DMS 273 treated with DMSO at 0.1 percent for 48 hours (cell line): ENCODE data around the gene PARG.
"Not testable (repeated sequence)": the region's sequence is repeated elsewhere in the genome, so short reads cannot be mapped to it uniquely, and the experiment has no call there.

Experiments
- DNase-seq: peaks from one replicate; lab custom pipeline; 2025; lab: John Stamatoyannopoulos, UW

PARG gene

GRCh38 chr10:49830016-49830415 is 111.8 kb downstream of the PARG start:
- no peak for DNase-seq

- DNase-seq, result no peak
Measured at GRCh38 chr10:49827297-49827696, 114.5 kb downstream of the PARG start.

DNA sequence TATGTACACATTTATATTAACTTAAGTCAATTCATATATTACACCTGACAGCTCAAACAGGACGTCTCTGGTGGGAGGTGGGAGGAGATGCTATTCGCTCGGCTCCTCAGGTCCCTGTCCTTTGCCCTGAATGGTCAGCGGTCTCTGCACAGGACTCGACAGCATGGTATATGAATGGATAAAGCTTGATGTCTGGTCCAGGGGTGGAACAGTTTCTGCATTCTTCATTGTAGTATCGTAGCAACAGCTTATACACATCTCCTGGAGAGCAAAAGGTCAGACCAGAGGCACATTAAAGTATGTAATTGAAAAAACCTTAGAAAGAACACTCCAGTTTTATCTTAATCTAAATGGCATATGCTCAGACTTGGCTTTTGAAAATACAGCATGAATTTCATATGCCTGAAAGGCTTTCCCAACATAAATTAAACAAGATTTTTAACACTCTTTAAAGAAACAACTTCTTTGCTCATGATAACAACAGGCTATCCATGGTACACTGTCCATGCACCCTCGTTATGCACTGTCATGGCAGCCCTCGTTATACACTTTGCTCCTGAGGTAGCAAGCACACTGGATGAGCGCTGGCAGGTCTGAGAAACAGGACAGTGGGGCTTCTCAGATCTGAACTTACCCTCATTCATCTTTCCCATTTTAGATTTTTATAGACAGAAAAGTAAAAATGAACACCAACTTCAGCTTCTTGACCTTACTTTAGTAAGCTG is 122.4 kb downstream of the PARG start:
- no peak for DNase-seq

DNA sequence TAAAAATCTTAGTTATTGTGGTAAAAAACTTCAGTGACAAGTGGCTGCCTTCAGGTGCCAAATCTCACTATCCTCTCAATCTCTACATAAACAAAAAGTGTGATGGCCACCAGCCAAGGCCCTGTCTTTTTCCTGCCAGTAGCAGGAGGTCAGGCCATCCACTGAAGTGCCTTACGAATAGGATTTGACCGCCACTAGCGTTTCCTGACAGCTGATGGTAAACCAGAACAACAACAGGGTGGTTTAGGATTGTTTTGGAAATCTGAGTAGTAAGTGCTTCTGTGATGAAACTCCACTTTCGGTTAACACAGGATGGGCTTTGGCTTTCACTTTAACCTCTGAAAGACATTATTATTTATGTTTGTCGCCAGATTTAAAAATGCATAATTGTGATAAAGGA is 124.0 kb downstream of the PARG start:
- DNase-seq, result no peak

DNA sequence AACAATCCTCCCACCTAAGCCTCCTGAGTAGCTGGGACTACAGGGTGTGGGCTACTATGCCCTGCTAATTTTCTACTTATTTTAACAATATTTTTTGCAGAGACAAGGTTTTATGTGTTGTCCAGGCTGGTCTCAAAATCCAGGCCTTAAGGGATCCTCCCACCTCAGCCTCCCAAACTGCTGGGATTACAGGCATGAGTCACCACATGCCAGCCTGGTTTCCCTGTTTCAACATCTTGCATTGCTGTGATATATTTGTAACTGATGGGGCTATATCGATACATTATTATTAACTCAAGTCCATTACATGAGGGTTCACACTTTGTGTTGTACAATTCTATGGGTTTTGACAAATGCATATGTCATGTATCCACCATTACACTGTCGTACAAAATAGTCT is 137.8 kb downstream of the PARG start:
- no peak for DNase-seq

- no peak for DNase-seq
Measured at GRCh38 chr10:49798275-49798674, 143.6 kb downstream of the PARG start.

GRCh38 chr10:49791100-49791499 is 150.7 kb downstream of the PARG start:
- no peak for DNase-seq

GRCh38 chr10:49784681-49785080 is 157.1 kb downstream of the PARG start:
- no peak for DNase-seq

DNA sequence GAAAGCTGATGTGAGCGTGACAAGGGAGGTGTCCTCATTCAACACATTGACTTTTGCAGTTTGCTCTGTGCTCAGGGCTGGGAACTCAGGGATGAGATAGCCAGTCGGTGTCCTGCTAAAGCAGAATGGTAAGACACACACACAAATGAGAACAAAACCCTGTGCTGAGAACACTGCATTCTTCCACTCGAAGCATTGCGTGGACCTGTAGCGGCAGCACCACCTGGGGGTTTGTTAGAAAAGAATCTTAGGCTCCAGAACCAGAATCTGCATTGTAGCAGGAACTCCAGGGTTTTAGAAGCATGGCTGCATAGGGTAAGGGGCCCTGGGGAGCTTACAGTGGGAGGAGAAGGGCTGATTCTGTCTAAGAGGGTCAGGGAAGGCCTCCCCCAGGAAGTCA is 158.2 kb downstream of the PARG start:
- DNase-seq, result no peak

GRCh38 chr10:49781247-49781646 is 160.6 kb downstream of the PARG start:
- no peak for DNase-seq

DNA sequence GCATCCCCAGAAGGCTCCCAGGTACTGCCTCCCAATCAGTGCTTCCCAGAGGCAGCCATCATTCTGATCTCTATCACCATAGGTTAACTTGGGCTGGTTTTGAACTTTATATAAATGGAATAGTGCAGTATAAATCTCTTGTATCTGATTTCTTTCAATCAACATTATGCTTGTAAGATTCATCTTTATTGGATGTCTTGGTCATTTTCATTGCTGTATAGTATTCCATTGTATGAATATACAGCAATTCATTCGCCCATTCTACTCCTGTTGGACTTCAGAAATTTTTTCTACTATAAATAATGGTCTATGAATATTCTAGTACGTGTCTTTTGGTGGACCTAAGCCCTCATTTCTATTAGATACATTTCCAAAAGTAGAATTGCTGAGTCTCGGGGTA is 163.6 kb downstream of the PARG start:
- no peak for DNase-seq

DNA sequence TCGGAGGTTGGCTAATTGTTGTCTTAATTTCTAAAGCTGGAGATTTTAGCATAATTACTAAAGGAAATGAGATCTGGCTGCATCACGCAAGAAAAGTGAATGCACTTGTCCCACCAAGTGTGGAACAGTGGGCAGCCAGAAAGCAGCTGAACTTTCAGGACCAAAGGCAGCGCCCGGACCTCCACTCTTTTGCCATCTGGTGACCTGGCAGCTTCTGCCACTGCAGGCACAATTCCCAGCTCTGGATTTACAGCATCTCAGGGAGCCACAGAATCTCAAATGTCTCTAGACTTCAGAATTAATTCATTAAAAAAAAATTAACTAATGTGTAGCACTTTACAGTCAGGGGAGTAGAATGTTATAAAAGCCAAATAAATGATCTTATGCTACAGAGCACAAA is 165.0 kb downstream of the PARG start:
- no peak for DNase-seq

DNA sequence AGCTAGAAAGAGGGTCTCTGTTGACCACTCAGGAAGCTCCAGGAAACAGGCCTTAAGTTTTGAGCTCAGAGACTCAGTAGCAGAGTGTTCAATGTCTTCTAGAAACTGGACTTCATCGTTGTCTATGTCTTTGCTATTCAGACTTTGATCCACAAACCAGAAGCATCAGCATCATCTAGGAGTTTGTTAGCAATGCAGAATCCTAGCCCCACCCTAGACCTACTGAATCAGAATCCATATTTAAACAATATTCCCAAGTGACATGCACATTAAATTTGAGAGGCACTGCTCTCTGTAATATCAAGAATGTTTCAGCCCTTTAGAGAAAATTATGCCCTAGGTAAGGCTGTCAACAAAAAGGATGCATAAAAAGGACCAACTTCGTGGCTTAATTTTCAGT is 166.8 kb downstream of the PARG start:
- DNase-seq, result no peak

DNA sequence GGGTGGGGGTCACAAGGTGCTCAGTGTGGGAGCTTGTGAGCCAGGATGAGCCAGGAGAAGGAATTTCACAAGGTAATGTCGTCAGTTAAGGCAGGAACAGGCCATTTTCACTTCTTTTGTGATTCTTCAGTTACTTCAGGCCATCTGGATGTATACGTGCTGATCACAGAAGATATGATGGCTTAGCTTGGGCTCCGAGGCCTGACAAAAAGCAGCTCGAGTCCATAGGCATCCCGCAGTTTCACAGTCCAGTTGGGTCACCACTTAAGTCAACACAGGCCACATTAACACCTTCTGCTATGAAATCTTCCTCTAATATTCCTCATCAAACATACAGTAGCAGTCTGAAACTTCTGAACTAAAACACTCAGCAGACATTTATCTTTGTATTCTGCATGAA is 168.9 kb downstream of the PARG start:
- DNase-seq, result not testable (repeated sequence)

- not testable (repeated sequence) for DNase-seq
Measured at GRCh38 chr10:49771046-49771445, 170.8 kb downstream of the PARG start.

DNA sequence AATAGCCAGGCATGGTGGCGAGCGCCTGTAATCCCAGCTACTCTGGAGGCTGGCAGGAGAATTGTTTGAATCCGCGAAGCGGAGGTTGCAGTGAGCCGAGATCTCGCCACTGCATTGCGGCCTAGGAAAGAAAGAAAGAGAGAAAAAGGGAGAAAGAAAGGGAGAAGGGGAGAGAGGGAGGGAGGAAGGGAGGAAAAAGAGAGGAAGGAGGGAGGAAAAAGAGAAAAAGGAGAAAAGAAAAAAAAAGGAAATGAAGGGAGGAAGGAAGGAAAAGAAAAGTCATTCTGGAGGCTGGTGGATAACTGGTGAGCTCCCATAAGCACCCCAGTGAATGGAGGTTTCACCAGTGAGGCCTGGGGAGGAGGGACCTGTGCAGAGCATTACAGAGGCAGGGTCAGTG is 172.1 kb downstream of the PARG start:
- no peak for DNase-seq

GRCh38 chr10:49768731-49769130 is 173.1 kb downstream of the PARG start:
- DNase-seq, result no peak

- no peak for DNase-seq
Measured at GRCh38 chr10:49768329-49768728, 173.5 kb downstream of the PARG start.
